BLaER1 treated with 17β-estradiol and CSF1 and Interleukin-3, amounts not matched to agents 10 nM and 100 nM (cell line): ENCODE results near the gene FOXD4L6.
"Not testable (repeated sequence)": the region's sequence is repeated elsewhere in the genome, so short reads cannot be mapped to it uniquely, and the experiment has no call there.

ENCODE experiments used
- H3K27ac ChIP-seq, 11 experiments: shearing (Covaris generic); formaldehyde crosslinking; 2 replicates each; pipeline ENCODE4 v1.8.1; 2022
- H3K27me3 ChIP-seq, 11 experiments: shearing (Covaris generic); formaldehyde crosslinking; 2 replicates each; pipeline ENCODE4 v1.8.1; 2022
- H3K36me3 ChIP-seq, 11 experiments: shearing (Covaris generic); formaldehyde crosslinking; 2 replicates each; pipeline ENCODE4 v1.8.1; 2022
- H3K4me1 ChIP-seq, 10 experiments: shearing (Covaris generic); formaldehyde crosslinking; 2 replicates each; pipeline ENCODE4 v1.8.1; 2022
- H3K4me2 ChIP-seq, 11 experiments: shearing (Covaris generic); formaldehyde crosslinking; 2 replicates each; pipeline ENCODE4 v1.8.1; 2022
- H3K4me3 ChIP-seq, 10 experiments: shearing (Covaris generic); formaldehyde crosslinking; 2 replicates each; pipeline ENCODE4 v1.8.1; 2022
- H3K9ac ChIP-seq, 11 experiments: shearing (Covaris generic); formaldehyde crosslinking; 2 replicates each; pipeline ENCODE4 v1.8.1; 2022
- H3K9me3 ChIP-seq, 11 experiments: shearing (Covaris generic); formaldehyde crosslinking; replicated peaks in 1 of 11; 2 replicates each; pipeline ENCODE4 v1.8.1; 2022
- H4K20me1 ChIP-seq, 11 experiments: shearing (Covaris generic); formaldehyde crosslinking; 2 replicates each; pipeline ENCODE4 v1.8.1; 2022

Gene FOXD4L6

DNA sequence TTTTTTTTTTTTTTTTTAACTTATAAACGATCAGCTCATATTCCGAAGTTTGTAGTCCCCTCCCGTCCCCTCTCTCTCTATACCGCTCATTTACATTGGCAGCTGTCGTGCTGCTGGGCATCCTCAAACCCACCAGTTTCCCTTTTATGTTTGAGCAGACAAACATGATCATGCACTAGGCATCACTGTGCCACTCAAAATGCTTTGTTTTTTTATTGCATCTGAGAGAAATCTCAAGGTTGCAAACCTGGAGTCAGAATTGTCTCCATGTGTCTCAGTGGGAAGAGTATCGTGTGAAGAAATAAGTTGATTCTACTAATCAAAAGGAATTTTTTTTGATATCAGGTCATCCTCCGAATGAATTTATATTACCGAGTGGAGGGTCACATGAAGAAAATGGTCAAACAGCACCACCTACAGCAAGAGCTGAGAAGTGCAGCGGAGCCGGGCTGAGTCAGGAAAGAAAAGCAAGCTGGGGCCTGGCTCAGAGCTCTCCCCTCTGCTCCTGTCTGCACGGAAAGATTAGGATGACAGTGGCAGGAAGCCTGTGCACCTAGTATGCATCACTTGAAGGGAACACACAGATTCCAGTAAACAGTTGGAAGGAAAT is 39.9 kb downstream of the FOXD4L6 start:
- H4K20me1 ChIP-seq, H3K4me3 ChIP-seq, H3K4me1 ChIP-seq, H3K27me3 ChIP-seq, H3K27ac ChIP-seq, H3K36me3 ChIP-seq, H3K4me2 ChIP-seq, H3K9ac ChIP-seq, H3K9me3 ChIP-seq: not testable (repeated sequence)

DNA sequence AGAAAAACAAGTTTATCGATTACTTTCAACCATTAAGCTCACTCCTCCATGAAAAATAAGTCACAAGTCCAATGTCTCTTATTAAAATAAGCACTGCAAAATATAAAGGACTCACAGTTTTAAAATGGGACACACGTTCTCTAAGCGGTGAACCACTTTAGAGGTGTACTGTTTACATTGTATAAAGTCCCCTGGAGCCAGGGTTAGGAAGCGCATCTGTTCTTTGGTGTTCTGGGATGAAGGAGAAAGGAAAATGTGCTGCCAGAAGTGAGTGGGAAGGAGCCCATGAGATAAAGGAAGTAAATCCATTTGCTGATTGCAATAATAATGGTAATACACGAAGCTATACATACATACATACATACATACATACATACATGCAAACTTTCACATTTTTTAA is 40.6 kb downstream of the FOXD4L6 start:
- H4K20me1 ChIP-seq, H3K36me3 ChIP-seq, H3K9me3 ChIP-seq, H3K4me1 ChIP-seq, H3K27ac ChIP-seq, H3K27me3 ChIP-seq, H3K4me3 ChIP-seq, H3K9ac ChIP-seq, H3K4me2 ChIP-seq: not testable (repeated sequence)

DNA sequence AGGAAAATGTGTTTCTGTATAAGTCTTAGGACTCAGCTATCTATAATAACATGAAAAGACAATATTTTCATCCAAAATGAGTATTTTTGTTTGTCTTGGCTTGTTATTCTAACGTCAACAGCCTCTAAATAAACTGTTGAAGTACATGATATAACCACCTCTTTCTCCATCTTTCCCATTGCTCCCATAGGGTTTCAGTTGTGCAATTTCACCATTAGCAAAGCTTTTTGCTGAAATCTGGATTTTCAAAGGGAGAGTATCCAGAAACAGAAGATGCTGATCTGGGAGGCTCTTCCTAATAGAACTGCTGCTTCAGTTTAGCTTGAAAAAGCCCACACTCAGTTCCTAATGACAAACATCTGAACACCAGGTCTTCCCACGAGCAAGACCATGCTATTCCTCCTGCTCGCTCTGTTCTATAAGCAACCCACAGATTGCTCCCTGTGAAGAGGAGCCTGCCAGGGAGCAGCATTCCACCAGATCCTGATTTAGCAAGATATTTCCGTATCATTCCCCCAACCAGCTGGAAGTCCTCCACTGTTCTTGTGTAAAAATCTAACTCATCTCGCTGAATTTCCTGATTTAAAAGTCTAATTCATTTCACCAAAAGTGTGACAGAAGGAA is 41.2 kb downstream of the FOXD4L6 start:
- not testable (repeated sequence) for H3K27me3 ChIP-seq, H3K4me2 ChIP-seq, H3K9ac ChIP-seq, H3K27ac ChIP-seq, H3K4me3 ChIP-seq, H3K9me3 ChIP-seq, H3K36me3 ChIP-seq, H3K4me1 ChIP-seq, H4K20me1 ChIP-seq

DNA sequence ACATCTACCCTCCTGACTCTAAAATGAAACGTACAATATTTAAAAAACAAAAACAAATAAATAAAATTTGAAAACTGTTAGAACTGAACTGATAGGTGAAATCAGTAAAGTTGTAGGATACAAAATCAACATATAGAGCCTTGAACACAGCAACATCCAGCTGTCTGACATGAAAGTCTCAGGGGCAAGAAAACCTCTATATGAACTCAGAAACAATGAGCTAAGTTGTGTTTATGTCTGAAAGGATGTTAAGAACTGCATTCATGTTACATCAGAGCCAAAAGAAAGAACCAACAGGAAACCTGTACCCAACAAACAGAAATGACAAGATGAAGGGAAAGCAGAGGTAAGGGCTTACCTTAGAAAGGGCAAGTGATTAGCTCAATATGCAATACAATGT is 41.8 kb downstream of the FOXD4L6 start:
- H3K27me3 ChIP-seq, H3K9ac ChIP-seq, H3K9me3 ChIP-seq, H4K20me1 ChIP-seq, H3K4me2 ChIP-seq, H3K36me3 ChIP-seq, H3K4me1 ChIP-seq, H3K27ac ChIP-seq, H3K4me3 ChIP-seq: not testable (repeated sequence)

DNA sequence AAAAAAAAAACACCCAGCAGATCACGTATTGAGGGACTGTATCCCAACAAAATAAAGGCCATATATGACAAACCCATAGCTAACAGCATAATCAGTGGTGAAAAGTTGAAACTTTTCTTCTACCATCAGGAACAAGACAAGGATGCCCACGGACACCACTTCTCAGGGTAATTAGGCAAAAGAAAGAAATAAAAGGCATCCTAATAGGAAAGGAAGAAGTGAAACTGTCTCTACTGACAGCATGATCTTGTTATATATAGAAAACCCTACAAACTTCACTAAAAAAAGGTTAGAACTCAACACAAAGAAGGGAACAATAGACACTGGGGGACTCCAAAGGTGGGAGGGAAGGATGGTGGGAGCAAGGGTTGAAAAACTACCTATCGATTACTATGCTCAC is 42.3 kb downstream of the FOXD4L6 start:
- H3K27me3 ChIP-seq, H3K36me3 ChIP-seq, H3K4me2 ChIP-seq, H4K20me1 ChIP-seq, H3K9ac ChIP-seq, H3K4me1 ChIP-seq, H3K4me3 ChIP-seq, H3K27ac ChIP-seq, H3K9me3 ChIP-seq: not testable (repeated sequence)

DNA sequence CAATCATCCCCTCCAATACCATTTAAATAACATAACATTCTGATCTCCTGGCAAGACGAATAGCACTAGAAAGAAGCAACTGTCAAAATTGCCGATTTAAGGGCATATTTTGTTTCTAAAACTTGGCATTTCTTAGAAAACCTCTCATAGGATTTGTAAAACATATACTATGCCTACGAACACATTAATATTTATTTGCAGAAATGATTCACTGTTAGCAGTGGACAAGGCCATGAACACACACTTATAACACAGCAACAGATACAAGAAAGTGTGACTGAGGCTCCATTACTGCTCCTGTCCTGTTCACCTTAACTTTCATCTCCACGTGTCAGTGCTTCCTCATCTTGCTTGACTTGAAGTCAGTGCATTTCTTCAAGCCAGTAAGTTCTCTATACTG is 46.1 kb downstream of the FOXD4L6 start:
- H3K9ac ChIP-seq, H3K4me2 ChIP-seq, H3K4me1 ChIP-seq, H3K27me3 ChIP-seq, H3K9me3 ChIP-seq, H3K4me3 ChIP-seq, H3K27ac ChIP-seq, H3K36me3 ChIP-seq, H4K20me1 ChIP-seq: not testable (repeated sequence)

DNA sequence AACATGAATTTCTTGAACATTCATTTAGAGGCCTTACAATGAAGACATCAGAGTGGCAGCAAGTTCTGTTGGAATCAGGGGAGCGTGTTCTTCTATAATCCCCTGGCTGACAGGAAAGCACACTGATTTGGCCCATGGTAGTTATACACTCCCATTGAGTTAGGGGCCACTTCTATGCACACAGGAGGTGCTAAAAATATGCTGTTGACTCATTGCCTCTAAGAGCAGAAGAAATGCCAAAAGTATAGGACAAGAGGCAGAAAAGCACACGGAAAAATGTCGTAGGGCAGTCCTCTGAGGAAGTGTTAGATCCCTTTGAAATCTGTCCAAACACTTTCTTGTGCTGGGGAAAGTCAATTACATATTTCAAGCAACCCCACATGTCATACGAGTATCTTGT is 49.0 kb downstream of the FOXD4L6 start:
- not testable (repeated sequence) for H3K4me2 ChIP-seq, H3K4me3 ChIP-seq, H3K4me1 ChIP-seq, H3K27ac ChIP-seq, H3K9me3 ChIP-seq, H3K9ac ChIP-seq, H3K36me3 ChIP-seq, H4K20me1 ChIP-seq
- peaks cover 12 to 22% (median 20%) of the 10 kb centered on the region in 11 experiments for H3K27me3 ChIP-seq

DNA sequence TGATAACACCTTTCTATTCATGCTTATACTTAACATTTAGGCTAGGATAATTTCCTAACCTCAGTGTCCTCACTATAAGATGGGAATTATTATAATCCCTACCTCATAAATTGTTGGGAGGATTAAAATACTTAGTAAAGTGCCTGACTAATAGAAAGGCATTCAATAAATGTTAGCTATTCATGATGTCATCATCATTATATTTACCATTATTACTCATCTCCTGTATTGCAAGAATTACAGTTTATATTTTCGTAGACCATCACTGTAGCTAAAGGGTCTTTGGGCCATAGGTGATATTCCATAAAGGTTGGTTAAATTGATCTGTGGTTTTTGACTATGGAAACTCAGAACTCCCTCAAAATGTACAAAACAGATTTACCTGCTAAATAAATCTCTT is 50.9 kb downstream of the FOXD4L6 start:
- peaks cover 26 to 38% (median 34%) of the 10 kb centered on the region in 11 experiments for H3K27me3 ChIP-seq
- H3K27ac ChIP-seq = not testable (repeated sequence)

More for the DNA sequence above, 50.9 kb downstream of the FOXD4L6 start:
- not testable (repeated sequence) for H3K4me1 ChIP-seq, H3K4me2 ChIP-seq, H4K20me1 ChIP-seq, H3K9ac ChIP-seq, H3K4me3 ChIP-seq, H3K36me3 ChIP-seq
- peaks cover 0 to 12% (median 4%) of the 10 kb centered on the region in 11 experiments; a peak in 7 of 22 replicates for H3K9me3 ChIP-seq
